Esophagus squamous epithelium (tissue), 5 donors: ENCODE measurements around the gene GPRIN3. TPM values are rescaled to one million over a fixed set of nuclear protein-coding genes. Genes with fewer than 3 reads are reported as not detected.

Experiments
- DNase-seq: peaks from one replicate; lab custom pipeline; 2025; lab: John Stamatoyannopoulos, UW
- H3K27ac ChIP-seq, 4 donors: fragments of 200-600 bp; sonication (generic); one replicate each; pipeline ENCODE4 v1.5.1; 2016 to 2019; ENCODE audit warnings: mild to moderate bottlenecking in 1 of 4
- H3K27me3 ChIP-seq, 4 donors: fragments of 200-600 bp; sonication (generic); 1 replicate in 3 of 4; 2 replicates in 1 of 4; pipeline versions ENCODE4 v1.5.1 to v1.6.0; 2017 to 2021; ENCODE audit warnings: antibody characterized with exemption in 1 of 4
- H3K36me3 ChIP-seq, 3 donors: fragments of 200-600 bp; sonication (generic); one replicate each; pipeline ENCODE4 v1.5.1; 2016 to 2019
- H3K4me1 ChIP-seq, 3 donors: fragments of 200-600 bp; sonication (generic); one replicate each; pipeline ENCODE4 v1.5.1; 2017 to 2019
- H3K4me3 ChIP-seq, 4 donors: fragments of 200-600 bp; sonication (generic); 1 replicate in 3 of 4; 2 replicates in 1 of 4; pipeline ENCODE4 v1.5.1; 2016 to 2019; ENCODE audit warnings: mild to moderate bottlenecking in 2 of 4, moderate library complexity in 1 of 4
- H3K9me3 ChIP-seq, 3 donors: fragments of 200-600 bp; sonication (generic); one replicate each; pipeline ENCODE4 v1.5.1; 2016 to 2019
- CTCF ChIP-seq, 6 experiments: fragments of 450-650 bp in 4 of 6; fragments of 200-600 bp in 2 of 6; sonication (generic) in 2 of 6; IDR thresholded peaks; one replicate each; pipeline ENCODE4 v1.5.1; 2016 to 2019; ENCODE audit warnings: antibody characterized with exemption in 6 of 6, mild to moderate bottlenecking in 4 of 6, moderate library complexity in 4 of 6
- POLR2A ChIP-seq, 4 donors: fragments of 450-650 bp; IDR thresholded peaks; one replicate each; pipeline ENCODE4 v1.6.1; 2017; ENCODE audit warnings: antibody characterized with exemption in 4 of 4, mild to moderate bottlenecking in 4 of 4, moderate library complexity in 3 of 4
- WGBS, 2 donors: methylation state at CpG; one replicate each; pipeline ENCODE4 v1.1.5; 2018; 5-methylcytosine and 5-hydroxymethylcytosine counted together
- intact Hi-C: fragments of 100-400 bp; cut with DNase I; formaldehyde crosslinking; loops from one replicate; pipeline ENCODE4 v1.15.0; 2022
- total RNA-seq, 4 donors: library from RNA; depleted of rRNA; stranded (reverse); fragments of >200 nt; gene quantifications; one replicate each; pipeline ENCODE4 v1.1.0, GENCODE V29; 2016
- donor health status: DM: yes; HTN: yes; CAD: no.

The GPRIN3 gene
- total RNA-seq, 4 donors from 2014 or later: 0.83 to 4.2 (median 1.9) TPM

GRCh38 chr4:89308161-89308500, 531 bp upstream of the GPRIN3 start:
- 41 to 45% methylated on average over 6 of the region's 6 CpGs for WGBS, 2 donors
- Histone ChIP-seq H3K9me3 (no peaks in the 10 kb centered on the region), H3K4me3 (peak overlapping the region; percentile 41 to 71 (median 56)), H3K4me1 (peaks cover 6 to 32% (median 9%) of the 10 kb centered on the region in 3 donors), H3K27ac (peak overlapping the region in 3 of 4 donors; percentile 51 to 79 (median 69)), H3K36me3 (no peaks in the 10 kb centered on the region), H3K27me3 (peaks cover 0 to 23% (median 0%) of the 10 kb centered on the region in 4 donors)
- TF ChIP-seq POLR2A (IDR thresholded peaks at IDR 0.05): no peak
- TF ChIP-seq CTCF (IDR thresholded peaks at IDR 0.05): no peak
- DNase-seq: no peak
- intact Hi-C loops: no loop called here

DNA sequence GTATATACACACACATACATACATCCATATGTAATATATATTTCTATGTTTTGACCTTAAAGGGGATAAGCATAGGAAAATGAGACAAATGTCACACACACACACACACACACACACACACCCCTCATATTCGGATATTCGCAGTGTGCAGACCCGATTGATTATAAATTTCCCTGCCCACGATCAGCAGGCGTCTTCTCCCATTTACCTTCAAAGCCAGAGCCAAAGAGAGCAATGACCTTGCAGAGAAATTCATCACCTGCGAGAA, 488 bp downstream of the GPRIN3 start:
- TF ChIP-seq POLR2A (IDR thresholded peaks at IDR 0.05): no peak
- TF ChIP-seq CTCF (IDR thresholded peaks at IDR 0.05): no peak
- intact Hi-C loops: no loop called here
- WGBS, 2 donors: 5 to 25% methylated on average over 6 of the region's 6 CpGs
- Histone ChIP-seq H3K9me3 (no peaks in the 10 kb centered on the region), H3K27ac (peak overlapping the region; percentile 51 to 79 (median 61)), H3K27me3 (peaks cover 0 to 23% (median 0%) of the 10 kb centered on the region in 4 donors), H3K36me3 (no peaks in the 10 kb centered on the region), H3K4me3 (peak overlapping the region; percentile 41 to 71 (median 56)), H3K4me1 (peaks cover 6 to 32% (median 9%) of the 10 kb centered on the region in 3 donors)
- DNase-seq: no peak

DNA sequence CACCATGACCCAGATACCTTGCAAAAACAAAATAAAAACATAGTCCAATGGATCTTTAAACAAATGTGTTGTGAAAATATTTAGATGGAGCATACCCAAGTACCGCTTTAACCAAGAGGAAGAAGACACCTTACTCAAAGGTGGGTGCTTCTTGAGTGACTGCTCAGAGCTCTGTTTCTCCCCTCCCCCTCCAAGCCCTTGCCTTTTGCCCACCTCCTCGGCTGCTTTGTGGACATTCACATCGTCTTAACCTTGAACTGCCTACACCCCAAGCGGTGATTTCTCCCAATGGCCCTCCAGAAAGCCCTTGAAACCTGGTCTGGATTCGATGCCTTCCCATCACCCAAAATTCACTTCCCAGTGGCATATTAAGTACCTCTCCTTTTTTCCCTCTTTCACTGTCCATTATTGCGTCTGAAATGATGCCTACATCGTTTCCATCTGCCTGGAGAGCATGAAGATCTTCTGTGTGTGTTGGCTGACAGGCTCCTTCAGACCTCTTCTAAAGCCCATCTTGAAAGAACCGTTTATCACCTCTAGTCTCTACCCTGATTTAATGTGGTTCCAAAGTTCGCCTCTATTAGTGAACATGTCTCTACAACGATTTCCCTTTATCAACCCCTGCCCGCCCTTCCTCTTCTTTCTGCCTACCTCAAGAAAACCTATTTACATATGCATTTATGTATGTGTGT, 968 bp downstream of the GPRIN3 start:
- H3K27ac ChIP-seq: peak overlapping the region in 3 of 4 donors; percentile 34 to 79 (median 65)
- 56 to 63% methylated on average over 11 of the region's 11 CpGs for WGBS, 2 donors
- intact Hi-C loops: no loop called here
- TF ChIP-seq CTCF (IDR thresholded peaks at IDR 0.05) (no peak), POLR2A (IDR thresholded peaks at IDR 0.05) (no peak)
- peaks cover 0 to 23% (median 0%) of the 10 kb centered on the region in 4 donors for H3K27me3 ChIP-seq
- no peaks in the 10 kb centered on the region for H3K36me3 ChIP-seq
- no peak for DNase-seq
- H3K4me3 ChIP-seq: peak overlapping the region in 3 of 4 donors; percentile 48 to 71 (median 63)
- peaks cover 6 to 32% (median 9%) of the 10 kb centered on the region in 3 donors for H3K4me1 ChIP-seq
- H3K9me3 ChIP-seq: no peaks in the 10 kb centered on the region

GRCh38 chr4:89305712-89306437, 1.7 kb downstream of the GPRIN3 start:
- Histone ChIP-seq H3K27ac (peak overlapping the region in 2 of 4 donors; percentile 65 to 79), H3K27me3 (peaks cover 0 to 23% (median 0%) of the 10 kb centered on the region in 4 donors), H3K4me3 (peak overlapping the region in 3 of 4 donors; percentile 48 to 71 (median 63)), H3K9me3 (no peaks in the 10 kb centered on the region), H3K36me3 (no peaks in the 10 kb centered on the region), H3K4me1 (peaks cover 6 to 32% (median 9%) of the 10 kb centered on the region in 3 donors)
- intact Hi-C loops: no loop called here
- no peak for TF ChIP-seq CTCF (IDR thresholded peaks at IDR 0.05)
- TF ChIP-seq POLR2A (IDR thresholded peaks at IDR 0.05): peak in 1 of 4 donors; percentile 32
- DNase-seq: no peak
- 51 to 55% methylated on average over 8 of the region's 8 CpGs for WGBS, 2 donors

- no peak for TF ChIP-seq CTCF (IDR thresholded peaks at IDR 0.05)
- Histone ChIP-seq H3K36me3 (no peaks in the 10 kb centered on the region), H3K4me3 (peak overlapping the region in 2 of 4 donors; percentile 63 to 71), H3K4me1 (peaks cover 6 to 32% (median 9%) of the 10 kb centered on the region in 3 donors), H3K9me3 (no peaks in the 10 kb centered on the region), H3K27ac (peak overlapping the region in 1 of 4 donors; percentile 79), H3K27me3 (peaks cover 0 to 23% (median 0%) of the 10 kb centered on the region in 4 donors)
- no peak for DNase-seq
- WGBS, 2 donors: 64 to 68% methylated on average over 3 of the region's 3 CpGs
- intact Hi-C loops: no loop called here
These were observed 2.6 kb downstream of the GPRIN3 start for GRCh38 chr4:89305028-89305427.
